Retinal pigment epithelial cell (primary cell): Measurements from ENCODE around the gene NPAS3.

Source experiments
- DNase-seq: peaks from one replicate; pipeline ENCODE4 v3.0.0-alpha.2; 2010; ENCODE audit warnings: low read depth
- H3K4me3 ChIP-seq: 2 replicates; pipeline ENCODE4 v1.5.1; 2011; ENCODE audit warnings: mild to moderate bottlenecking, low read length, control low read depth, moderate library complexity
- TF ChIP-seq, protein P1 (sequence below): conservative IDR thresholded peaks from 2 replicates; pipeline ENCODE4 v1.5.1; 2011; ENCODE audit warnings: low read depth, low read length, control low read depth, inconsistent platforms

The NPAS3 gene

DNA sequence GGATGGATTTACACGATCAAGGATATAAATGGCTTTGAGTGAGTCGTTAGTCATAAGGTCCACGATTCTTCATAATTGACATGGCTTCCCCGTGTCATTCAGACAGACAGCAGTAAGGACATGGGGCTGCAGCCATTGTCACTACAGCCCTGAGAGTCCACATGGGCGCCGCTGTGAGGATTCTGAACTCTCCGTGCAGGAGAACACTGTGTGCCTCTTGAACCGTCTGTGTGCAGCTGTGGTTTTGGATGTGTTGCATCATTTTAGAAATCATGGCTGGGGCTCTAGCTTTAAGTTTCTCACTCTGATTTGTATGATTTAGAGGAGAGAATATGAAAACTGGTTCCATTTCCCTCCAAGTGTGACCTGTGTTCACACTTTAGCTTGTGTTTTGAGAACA lies 47.2 kb downstream of the NPAS3 start:
- TF ChIP-seq, protein P1, sequence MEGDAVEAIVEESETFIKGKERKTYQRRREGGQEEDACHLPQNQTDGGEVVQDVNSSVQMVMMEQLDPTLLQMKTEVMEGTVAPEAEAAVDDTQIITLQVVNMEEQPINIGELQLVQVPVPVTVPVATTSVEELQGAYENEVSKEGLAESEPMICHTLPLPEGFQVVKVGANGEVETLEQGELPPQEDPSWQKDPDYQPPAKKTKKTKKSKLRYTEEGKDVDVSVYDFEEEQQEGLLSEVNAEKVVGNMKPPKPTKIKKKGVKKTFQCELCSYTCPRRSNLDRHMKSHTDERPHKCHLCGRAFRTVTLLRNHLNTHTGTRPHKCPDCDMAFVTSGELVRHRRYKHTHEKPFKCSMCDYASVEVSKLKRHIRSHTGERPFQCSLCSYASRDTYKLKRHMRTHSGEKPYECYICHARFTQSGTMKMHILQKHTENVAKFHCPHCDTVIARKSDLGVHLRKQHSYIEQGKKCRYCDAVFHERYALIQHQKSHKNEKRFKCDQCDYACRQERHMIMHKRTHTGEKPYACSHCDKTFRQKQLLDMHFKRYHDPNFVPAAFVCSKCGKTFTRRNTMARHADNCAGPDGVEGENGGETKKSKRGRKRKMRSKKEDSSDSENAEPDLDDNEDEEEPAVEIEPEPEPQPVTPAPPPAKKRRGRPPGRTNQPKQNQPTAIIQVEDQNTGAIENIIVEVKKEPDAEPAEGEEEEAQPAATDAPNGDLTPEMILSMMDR: no peak
- no peak overlapping the region for H3K4me3 ChIP-seq
- DNase-seq: no peak

DNA sequence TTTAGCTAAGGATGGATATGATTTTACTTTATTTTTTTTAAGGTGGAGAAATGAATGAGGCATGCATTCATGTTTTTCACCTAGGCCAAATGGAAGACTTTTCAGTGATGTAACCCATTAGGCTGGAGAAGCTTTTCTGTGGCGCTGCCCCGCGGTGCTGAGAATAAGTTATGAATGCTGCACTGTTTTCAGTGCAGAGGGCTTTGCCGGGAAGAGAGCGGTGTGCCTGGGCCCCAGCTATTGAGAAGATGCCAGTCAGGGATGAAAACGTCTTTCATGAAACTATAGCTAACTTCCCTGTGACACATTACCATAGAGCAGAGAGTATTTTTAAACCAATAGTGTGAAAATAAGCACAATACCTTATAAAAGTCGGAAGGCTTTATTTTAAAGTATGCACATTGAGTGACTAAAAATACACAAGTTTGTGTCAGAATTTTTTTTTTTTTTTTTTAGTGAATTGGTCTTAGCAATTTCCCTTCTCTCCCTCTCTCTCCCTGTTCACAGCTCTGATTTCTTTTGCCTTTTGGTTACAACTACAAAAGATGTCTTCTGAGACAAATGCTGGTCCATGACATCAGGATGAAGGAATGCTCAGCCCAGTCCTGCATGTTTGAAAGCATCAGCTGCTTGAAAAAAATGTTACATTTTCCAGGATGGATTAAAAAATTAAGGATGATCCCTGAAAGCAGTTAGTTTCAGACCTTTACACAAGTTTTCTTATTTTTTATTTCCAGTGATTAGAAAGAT lies 48.3 kb downstream of the NPAS3 start:
- peak; percentile 12 for DNase-seq
- H3K4me3 ChIP-seq: no peak overlapping the region
- TF ChIP-seq, protein P1: no peak

DNA sequence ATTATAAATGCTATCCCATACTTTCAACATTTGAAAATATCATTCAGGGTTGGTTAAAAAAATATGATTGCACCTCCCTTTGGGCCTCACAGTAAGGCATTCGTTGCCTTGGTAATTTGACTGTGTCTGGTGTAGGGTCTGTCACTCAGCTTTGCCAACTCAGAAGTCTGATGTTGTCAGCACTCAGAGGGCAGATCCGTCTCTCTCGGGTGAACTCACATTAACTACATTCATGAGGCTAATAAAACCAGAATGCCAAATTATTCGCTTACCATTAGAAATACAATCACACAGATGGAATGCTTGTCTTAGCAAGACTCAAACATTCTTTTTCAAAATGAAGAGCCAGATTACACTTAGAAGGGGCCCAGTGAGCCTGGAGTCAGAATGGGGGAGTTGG lies 53.0 kb downstream of the NPAS3 start:
- H3K4me3 ChIP-seq: no peak overlapping the region
- TF ChIP-seq, protein P1: no peak
- DNase-seq: peak; percentile 5

DNA sequence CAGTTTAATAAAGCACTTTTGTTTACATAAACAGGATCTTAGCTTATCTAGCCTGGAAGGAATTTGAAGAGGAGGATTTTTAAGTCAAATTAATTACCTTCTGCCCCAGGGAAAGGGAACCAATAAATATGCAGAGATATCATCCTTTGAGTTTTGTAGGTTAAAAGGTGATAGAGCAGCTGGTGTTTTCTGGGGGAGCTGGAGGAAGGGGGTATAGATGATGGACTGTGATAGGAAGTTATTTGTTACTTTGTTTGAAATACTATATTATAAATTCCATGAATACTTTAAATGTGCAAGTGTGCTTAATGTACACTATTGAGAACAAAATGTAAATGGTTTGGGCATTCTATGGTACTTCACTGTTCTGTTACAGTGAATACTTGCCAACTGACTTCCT lies 55.2 kb downstream of the NPAS3 start:
- no peak for DNase-seq
- TF ChIP-seq, protein P1: no peak
- H3K4me3 ChIP-seq: no peak overlapping the region

GRCh38 chr14:32996343-32996742 lies 57.7 kb downstream of the NPAS3 start:
- no peak overlapping the region for H3K4me3 ChIP-seq
- no peak for DNase-seq
- TF ChIP-seq, protein P1: no peak

GRCh38 chr14:32998433-32998832 lies 59.8 kb downstream of the NPAS3 start:
- no peak overlapping the region for H3K4me3 ChIP-seq
- DNase-seq: no peak
- TF ChIP-seq, protein P1: peak; percentile 77

DNA sequence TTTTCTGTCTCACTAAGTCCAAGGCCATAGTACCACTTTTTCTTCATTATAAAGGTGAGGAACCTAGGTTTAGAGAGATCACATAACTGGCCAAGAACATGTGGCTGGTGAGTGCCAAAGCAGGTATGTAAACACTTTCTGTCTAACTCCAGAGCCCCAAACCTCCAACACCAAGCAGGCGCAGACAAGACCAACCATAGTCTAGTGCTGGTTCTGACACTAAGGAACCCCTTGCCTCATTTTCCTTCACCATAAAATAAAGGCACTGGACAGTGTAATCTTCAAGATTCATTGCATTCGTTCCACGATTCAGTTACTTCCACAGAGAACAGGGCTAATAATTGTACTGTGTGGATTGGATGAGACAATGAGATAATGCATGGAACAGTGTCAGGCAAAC lies 71.0 kb downstream of the NPAS3 start:
- H3K4me3 ChIP-seq: no peak overlapping the region
- no peak for DNase-seq
- TF ChIP-seq, protein P1: no peak
